ENCODE measurements around the gene PEPD.

DNA sequence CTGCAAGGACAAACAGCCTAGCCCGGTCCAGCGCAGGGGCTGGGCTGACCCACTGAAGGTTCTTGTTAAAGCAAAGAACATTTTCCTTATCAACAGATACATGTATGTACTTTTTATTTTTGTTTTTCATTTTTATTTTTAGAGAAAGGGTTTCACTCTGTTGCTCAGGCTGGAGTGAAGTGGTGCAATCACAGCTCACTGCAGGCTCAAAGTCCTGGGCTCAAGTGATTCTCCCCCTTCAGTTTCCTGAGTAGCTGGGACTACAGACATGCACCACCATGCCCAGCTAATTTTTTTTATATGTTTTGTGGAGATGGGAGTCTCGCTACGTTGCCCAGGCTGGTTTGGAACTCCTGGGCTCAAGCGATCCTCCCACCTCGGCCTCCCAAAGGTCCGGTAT is 100.2 kb downstream of the PEPD start:
- TF ChIP-seq, protein P1, sequence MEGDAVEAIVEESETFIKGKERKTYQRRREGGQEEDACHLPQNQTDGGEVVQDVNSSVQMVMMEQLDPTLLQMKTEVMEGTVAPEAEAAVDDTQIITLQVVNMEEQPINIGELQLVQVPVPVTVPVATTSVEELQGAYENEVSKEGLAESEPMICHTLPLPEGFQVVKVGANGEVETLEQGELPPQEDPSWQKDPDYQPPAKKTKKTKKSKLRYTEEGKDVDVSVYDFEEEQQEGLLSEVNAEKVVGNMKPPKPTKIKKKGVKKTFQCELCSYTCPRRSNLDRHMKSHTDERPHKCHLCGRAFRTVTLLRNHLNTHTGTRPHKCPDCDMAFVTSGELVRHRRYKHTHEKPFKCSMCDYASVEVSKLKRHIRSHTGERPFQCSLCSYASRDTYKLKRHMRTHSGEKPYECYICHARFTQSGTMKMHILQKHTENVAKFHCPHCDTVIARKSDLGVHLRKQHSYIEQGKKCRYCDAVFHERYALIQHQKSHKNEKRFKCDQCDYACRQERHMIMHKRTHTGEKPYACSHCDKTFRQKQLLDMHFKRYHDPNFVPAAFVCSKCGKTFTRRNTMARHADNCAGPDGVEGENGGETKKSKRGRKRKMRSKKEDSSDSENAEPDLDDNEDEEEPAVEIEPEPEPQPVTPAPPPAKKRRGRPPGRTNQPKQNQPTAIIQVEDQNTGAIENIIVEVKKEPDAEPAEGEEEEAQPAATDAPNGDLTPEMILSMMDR (IDR thresholded peaks at IDR 0.05; ENCODE audit: low read length): no peak
- TF ChIP-seq EZH2 (IDR thresholded peaks at IDR 0.05; ENCODE audit: borderline replicate concordance, low read length): no peak

All from OCI-LY1 (cell line).